ENCODE measurements around the gene ZC3HAV1. TPM values are rescaled to one million over a fixed set of nuclear protein-coding genes. Genes with fewer than 3 reads are reported as not detected.
"Not testable (repeated sequence)": the region's sequence is repeated elsewhere in the genome, so short reads cannot be mapped to it uniquely, and the experiment has no call there.

Gene ZC3HAV1
- total and polyA plus RNA-seq, 12 donors, result 7.7 to 50.8 (median 37.1) TPM

- H3K4me1 ChIP-seq (replicated peaks in 1 of 2), result peaks cover 5 to 22% of the 10 kb centered on the region in 2 donors
- no peaks in the 10 kb centered on the region for H3K27me3 ChIP-seq
- no peak overlapping the region for H3K4me3 ChIP-seq
- TF ChIP-seq CTCF (IDR thresholded peaks at IDR 0.05) (no peak), POLR2A (IDR thresholded peaks at IDR 0.05) (no peak)
- no peak overlapping the region for H3K27ac ChIP-seq
- intact Hi-C loops (cut with DNase I), result loop anchor here in 1 of 2 donors (10.0 kb wide), 1 partner anchor 96 kb away; the partner anchor contains the start of gene UBN2
- no peaks in the 10 kb centered on the region for H3K36me3 ChIP-seq (replicated peaks in 1 of 2)
- no peaks in the 10 kb centered on the region for H3K9me3 ChIP-seq (replicated peaks in 1 of 3)
- no peak for DNase-seq
- 54 to 67% (median 58%) methylated on average over 4 of the region's 4 CpGs for WGBS, 4 donors
Measured at GRCh38 chr7:139139150-139139549, 29.6 kb upstream of the ZC3HAV1 start.

- H3K27ac ChIP-seq, result peak overlapping the region in 2 of 5 donors; percentile 62 to 64
- H3K36me3 ChIP-seq (replicated peaks in 1 of 2), result no peaks in the 10 kb centered on the region
- peaks cover 7 to 25% of the 10 kb centered on the region in 2 donors for H3K4me1 ChIP-seq (replicated peaks in 1 of 2)
- intact Hi-C loops (cut with DNase I), result loop anchor here in 1 of 2 donors (10.0 kb wide), 1 partner anchor 101 kb away; the partner anchor contains the start of gene UBN2
- H3K9me3 ChIP-seq (replicated peaks in 1 of 3), result no peaks in the 10 kb centered on the region
- WGBS, 4 donors, result 1 to 3% (median 1%) methylated on average over 21 to 36 of the region's 36 CpGs
- H3K27me3 ChIP-seq, result no peaks in the 10 kb centered on the region
- no peak for TF ChIP-seq POLR2A (IDR thresholded peaks at IDR 0.05)
- TF ChIP-seq CTCF (IDR thresholded peaks at IDR 0.05), result no peak
- DNase-seq, result peak; percentile 83 to 93 (median 87)
- H3K4me3 ChIP-seq, result peak overlapping the region in 3 of 4 donors; percentile 5 to 81 (median 33)
Measured at GRCh38 chr7:139133335-139134139, 24.0 kb upstream of the ZC3HAV1 start.

- H3K9me3 ChIP-seq (replicated peaks in 1 of 3), result no peaks in the 10 kb centered on the region
- no peaks in the 10 kb centered on the region for H3K36me3 ChIP-seq (replicated peaks in 1 of 2)
- H3K27me3 ChIP-seq, result no peaks in the 10 kb centered on the region
- WGBS, 4 donors, result 35 to 46% (median 40%) methylated on average over 6 of the region's 6 CpGs
- intact Hi-C loops (cut with DNase I), result loop anchor here in 1 of 2 donors (10.0 kb wide), 1 partner anchor 102 kb away; the partner anchor contains the start of gene UBN2
- H3K4me3 ChIP-seq, result peak overlapping the region in 1 of 4 donors; percentile 81
- peaks cover 7 to 21% of the 10 kb centered on the region in 2 donors for H3K4me1 ChIP-seq (replicated peaks in 1 of 2)
- DNase-seq, result no peak
- H3K27ac ChIP-seq, result peak overlapping the region in 1 of 5 donors; percentile 62
- TF ChIP-seq POLR2A (IDR thresholded peaks at IDR 0.05) (no peak), CTCF (IDR thresholded peaks at IDR 0.05) (no peak)
Measured at GRCh38 chr7:139132887-139133286, 23.4 kb upstream of the ZC3HAV1 start.

GRCh38 chr7:139131601-139132041 is 22.1 kb upstream of the ZC3HAV1 start:
- intact Hi-C loops (cut with DNase I), result loop anchor here in 1 of 2 donors (10.0 kb wide), 1 partner anchor 103 kb away; the partner anchor contains the start of gene UBN2
- Histone ChIP-seq H3K9me3 (replicated peaks in 1 of 3) (no peaks in the 10 kb centered on the region), H3K4me3 (no peak overlapping the region), H3K27me3 (no peaks in the 10 kb centered on the region), H3K27ac (no peak overlapping the region), H3K4me1 (replicated peaks in 1 of 2) (peaks cover 7 to 9% of the 10 kb centered on the region in 2 donors), H3K36me3 (replicated peaks in 1 of 2) (no peaks in the 10 kb centered on the region)
- DNase-seq, result no peak
- TF ChIP-seq POLR2A (IDR thresholded peaks at IDR 0.05), result no peak
- TF ChIP-seq CTCF (IDR thresholded peaks at IDR 0.05), result no peak
- WGBS, 4 donors, result 69 to 89% (median 79%) methylated on average over 2 of the region's 2 CpGs

GRCh38 chr7:139129814-139130213 is 20.3 kb upstream of the ZC3HAV1 start:
- not testable (repeated sequence) for H3K9me3 ChIP-seq (replicated peaks in 1 of 3); H3K27ac ChIP-seq; H3K27me3 ChIP-seq; H3K36me3 ChIP-seq (replicated peaks in 1 of 2); DNase-seq; H3K4me3 ChIP-seq; H3K4me1 ChIP-seq (replicated peaks in 1 of 2)
- intact Hi-C loops (cut with DNase I), result loop anchor here in 1 of 2 donors (10.0 kb wide), 1 partner anchor 105 kb away; the partner anchor contains the start of gene UBN2
- 96 to 100% (median 100%) methylated on average over 2 of the region's 2 CpGs for WGBS, 4 donors

All from adrenal gland (tissue), 12 donors.